ENCODE data around the gene NUDT2. TPM values are rescaled to one million over a fixed set of nuclear protein-coding genes. Genes with fewer than 3 reads are reported as not detected.

The NUDT2 gene
- total RNA-seq (2022; extraction: Qiagen RNA extraction): 23.2 to 24.9 TPM (median 23.5 TPM) in 5 replicates

GRCh38 chr9:34328987-34329832, at the start of gene NUDT2, which contains the start of gene KIF24:
NUDT2 (plus strand) TSS chr9:34329569; CDS start chr9:34339040, 9,471 bp downstream.
KIF24 (minus strand) TSS chr9:34329268; CDS start chr9:34311346, 17,922 bp downstream.

GRCh38 chr9:34376596-34377403, 47.4 kb downstream of the NUDT2 start, which contains the start of gene MYORG:
MYORG (minus strand) TSS chr9:34376898; CDS start chr9:34372943, 3,955 bp downstream.

Other genes with a start within 250 kb of the NUDT2 start
- 35.3 to 47.1 TPM (median 40.1 TPM) in 5 replicates for gene DCAF12, start 202.9 kb upstream of the NUDT2 start, total RNA-seq (2022; extraction: Qiagen RNA extraction)
- gene UBAP1, start 150.5 kb upstream of the NUDT2 start, total RNA-seq (2022; extraction: Qiagen RNA extraction): 45.7 to 59.4 TPM (median 52.6 TPM) in 5 replicates
- gene KIF24, start 301 bp upstream of the NUDT2 start, total RNA-seq (2022; extraction: Qiagen RNA extraction): 3.0 to 3.5 TPM (median 3.3 TPM) in 5 replicates
- 4.3 to 7.3 TPM (median 6.4 TPM) in 5 replicates for gene MYORG, start 47.3 kb downstream of the NUDT2 start, total RNA-seq (2022; extraction: Qiagen RNA extraction)
- 14.6 to 17.4 TPM (median 16.9 TPM) in 5 replicates for gene FAM219A, start 129.0 kb downstream of the NUDT2 start, total RNA-seq (2022; extraction: Qiagen RNA extraction)
- 0.13 to 0.61 TPM (median 0.22 TPM) in 4 of 5 replicates, not detected in the other for gene DNAI1, start 129.2 kb downstream of the NUDT2 start, total RNA-seq (2022; extraction: Qiagen RNA extraction)
- gene ENHO, start 193.4 kb downstream of the NUDT2 start, total RNA-seq (2022; extraction: Qiagen RNA extraction): 0.88 to 2.5 TPM (median 1.9 TPM) in 5 replicates